Esophagus muscularis mucosa (tissue), 4 donors: Measurements from ENCODE around the gene IGFBP2.

Source experiments
- EP300 ChIP-seq: sonication (generic); formaldehyde crosslinking; IDR thresholded peaks from one replicate; pipeline ENCODE4 v1.6.1; 2017; ENCODE audit warnings: antibody characterized with exemption
- POLR2A ChIP-seq: fragments of 450-650 bp; IDR thresholded peaks from one replicate; pipeline ENCODE4 v1.6.1; 2017; ENCODE audit warnings: antibody characterized with exemption, moderate library complexity, mild to moderate bottlenecking, low read depth
- POLR2AphosphoS5 ChIP-seq, 2 donors: sonication (generic); formaldehyde crosslinking; IDR thresholded peaks; one replicate each; pipeline ENCODE4 v1.6.1; 2017; ENCODE audit warnings: antibody characterized with exemption in 2 of 2
- TF ChIP-seq, protein P1 (sequence below), 3 experiments: fragments of 200-600 bp in 2 of 3; fragments of 450-650 bp in 1 of 3; sonication (generic) in 2 of 3; IDR thresholded peaks; one replicate each; pipeline ENCODE4 v1.5.1; 2017 to 2019; ENCODE audit warnings: antibody characterized with exemption in 3 of 3, mild to moderate bottlenecking in 2 of 3, moderate library complexity in 1 of 3

GRCh38 chr2:216700088-216700567 is 66.9 kb downstream of the IGFBP2 start:
- TF ChIP-seq, protein P1, sequence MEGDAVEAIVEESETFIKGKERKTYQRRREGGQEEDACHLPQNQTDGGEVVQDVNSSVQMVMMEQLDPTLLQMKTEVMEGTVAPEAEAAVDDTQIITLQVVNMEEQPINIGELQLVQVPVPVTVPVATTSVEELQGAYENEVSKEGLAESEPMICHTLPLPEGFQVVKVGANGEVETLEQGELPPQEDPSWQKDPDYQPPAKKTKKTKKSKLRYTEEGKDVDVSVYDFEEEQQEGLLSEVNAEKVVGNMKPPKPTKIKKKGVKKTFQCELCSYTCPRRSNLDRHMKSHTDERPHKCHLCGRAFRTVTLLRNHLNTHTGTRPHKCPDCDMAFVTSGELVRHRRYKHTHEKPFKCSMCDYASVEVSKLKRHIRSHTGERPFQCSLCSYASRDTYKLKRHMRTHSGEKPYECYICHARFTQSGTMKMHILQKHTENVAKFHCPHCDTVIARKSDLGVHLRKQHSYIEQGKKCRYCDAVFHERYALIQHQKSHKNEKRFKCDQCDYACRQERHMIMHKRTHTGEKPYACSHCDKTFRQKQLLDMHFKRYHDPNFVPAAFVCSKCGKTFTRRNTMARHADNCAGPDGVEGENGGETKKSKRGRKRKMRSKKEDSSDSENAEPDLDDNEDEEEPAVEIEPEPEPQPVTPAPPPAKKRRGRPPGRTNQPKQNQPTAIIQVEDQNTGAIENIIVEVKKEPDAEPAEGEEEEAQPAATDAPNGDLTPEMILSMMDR (IDR thresholded peaks at IDR 0.05), result no peak
- TF ChIP-seq POLR2A, result no peak
- no peak for TF ChIP-seq EP300
- TF ChIP-seq POLR2AphosphoS5 (IDR thresholded peaks at IDR 0.05), result no peak
